Measurements from ENCODE around the gene GLYATL1B.
"Not testable (repeated sequence)": the region's sequence is repeated elsewhere in the genome, so short reads cannot be mapped to it uniquely, and the experiment has no call there.

- not testable (repeated sequence) for TF ChIP-seq POLR2AphosphoS5, CTCF, POLR2A, EP300 (IDR thresholded peaks at IDR 0.05)
These were observed at the start of gene GLYATL1B for GRCh38 chr11:59086007-59086406.
